ENCODE measurements around the gene PLEKHA3. TPM values are rescaled to one million over a fixed set of nuclear protein-coding genes. Genes with fewer than 3 reads are reported as not detected.

Gene PLEKHA3
- 10.9 to 15.9 TPM (median 15.7 TPM) in 5 replicates for total RNA-seq (2022; extraction: Qiagen RNA extraction)

GRCh38 chr2:178480227-178481181, at the start of gene PLEKHA3:
Gene PLEKHA3, plus strand, starts transcription at chr2:178480457. Its CDS starts 413 bp downstream, at chr2:178480870.

DNA sequence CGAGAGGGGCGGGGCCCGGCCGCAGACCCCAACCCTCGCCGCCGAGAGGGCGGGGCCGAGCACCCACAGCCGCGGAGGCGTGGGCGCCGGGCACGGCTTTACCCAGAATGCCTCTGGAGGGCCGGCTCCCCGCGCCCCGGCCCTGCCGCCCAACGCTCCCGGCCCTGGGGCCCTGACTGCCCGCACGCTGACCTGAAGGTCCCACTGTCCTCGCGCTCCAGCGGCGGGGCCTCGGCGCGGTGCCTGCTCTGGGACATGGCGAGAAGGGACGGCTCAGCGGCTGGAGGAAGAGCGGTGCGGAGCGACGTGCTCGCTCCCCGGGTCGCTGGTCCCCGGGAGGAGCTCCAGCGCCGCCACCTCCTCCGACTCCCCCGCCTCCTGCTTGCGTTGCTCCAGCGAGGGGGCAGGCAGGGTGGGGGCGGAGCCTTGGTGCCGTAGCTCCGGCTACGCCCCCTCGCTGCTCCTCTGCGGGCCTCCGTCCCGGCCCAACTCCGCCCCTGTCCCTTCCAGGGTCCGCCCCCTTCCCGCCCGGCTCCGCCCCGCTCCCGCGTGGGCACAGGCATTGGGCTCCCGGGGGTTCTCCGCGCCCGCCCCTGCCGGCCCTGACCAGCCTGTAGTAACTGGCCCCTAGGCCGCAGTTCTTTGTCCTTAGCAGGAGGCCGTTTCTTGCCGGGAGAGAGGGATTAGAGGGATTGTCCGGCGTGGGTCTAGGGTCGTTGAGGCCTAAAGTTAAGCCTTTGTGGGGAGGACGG, 29.3 kb upstream of the PLEKHA3 start, which contains the start of the genes PJVK and PRKRA:
TSS of gene PJVK (plus strand) at position 605 of the 752 bp plus-strand sequence. CDS start 2,032 bp downstream, outside the sequence.
TSS of gene PRKRA (minus strand) at position 402 of the 752 bp plus-strand sequence. CDS start at position 257, 145 bp downstream.

GRCh38 chr2:178478439-178479274, 1.6 kb upstream of the PLEKHA3 start, which contains the start of gene FKBP7:
Gene FKBP7, minus strand, starts transcription at chr2:178478600. Its CDS starts 101 bp downstream, at chr2:178478499.

Other genes starting within 250 kb of the PLEKHA3 start
- 26.6 to 32.1 TPM (median 29.9 TPM) in 5 replicates for gene PRKRA, start 29.3 kb upstream of the PLEKHA3 start, total RNA-seq (2022; extraction: Qiagen RNA extraction)
- 1.5 to 2.2 TPM (median 1.5 TPM) in 5 replicates for gene PJVK, start 29.1 kb upstream of the PLEKHA3 start, total RNA-seq (2022; extraction: Qiagen RNA extraction)
- 8.7 to 12.3 TPM (median 11.1 TPM) in 5 replicates for gene FKBP7, start 1.9 kb upstream of the PLEKHA3 start, total RNA-seq (2022; extraction: Qiagen RNA extraction)